ENCODE measurements around the gene SYS1. TPM values are rescaled to one million over a fixed set of nuclear protein-coding genes. Genes with fewer than 3 reads are reported as not detected.

Gene SYS1
- total and polyA plus RNA-seq, 2 experiments from 2014 or later = 7.9 to 21.5 TPM

DNA sequence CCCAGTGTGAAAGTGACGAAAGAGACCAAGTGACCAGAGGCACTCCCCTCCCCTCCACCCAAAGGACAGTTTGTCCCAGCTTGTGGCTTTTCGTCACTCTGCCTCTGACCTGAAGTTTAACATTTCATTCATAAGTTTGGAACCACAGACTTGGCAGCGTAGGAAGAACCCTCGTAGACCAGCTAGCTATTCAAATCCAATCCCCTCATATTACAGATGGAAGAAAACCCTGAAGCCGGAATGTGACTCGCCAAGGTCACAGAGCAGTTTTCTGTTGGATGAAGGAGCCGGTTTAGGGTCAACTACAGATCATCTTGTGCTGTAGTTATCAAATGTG, 3.9 kb upstream of the SYS1 start:
- Mint-ChIP-seq H3K36me3 (ENCODE audit: low read depth) (no peaks in the 10 kb centered on the region), H3K4me1 (peaks cover 34% of the 10 kb centered on the region), H3K9me3 (no peaks in the 10 kb centered on the region), H3K27me3 (ENCODE audit: insufficient read depth, low read depth, poor library complexity) (peaks cover 7% of the 10 kb centered on the region), H3K4me3 (no peak overlapping the region), H3K27ac (no peak overlapping the region)
- H3K27me3 ChIP-seq (ENCODE audit: insufficient read depth) = no peaks in the 10 kb centered on the region
- no peaks in the 10 kb centered on the region for H3K9me2 ChIP-seq (ENCODE audit: insufficient read depth)
- H3K4me1 ChIP-seq (ENCODE audit: insufficient read depth) = peaks cover 15% of the 10 kb centered on the region
- H3K4me3 ChIP-seq = no peak overlapping the region
- H3K36me3 ChIP-seq (ENCODE audit: insufficient read depth) = no peaks in the 10 kb centered on the region
- peaks cover 7% of the 10 kb centered on the region for H3K79me2 ChIP-seq (replicated peaks; ENCODE audit: insufficient read depth)
- H2AFZ ChIP-seq = no peak overlapping the region
- H3K4me2 ChIP-seq = no peak overlapping the region
- H3K27ac ChIP-seq (ENCODE audit: low read depth) = no peak overlapping the region
- H4K20me1 ChIP-seq (replicated peaks; ENCODE audit: insufficient read depth) = 0 out of 2 replicates have a peak, but pooled peaks cover 4% of the 10 kb centered on the region
- ATAC-seq = no peak
- TF ChIP-seq, protein P1, sequence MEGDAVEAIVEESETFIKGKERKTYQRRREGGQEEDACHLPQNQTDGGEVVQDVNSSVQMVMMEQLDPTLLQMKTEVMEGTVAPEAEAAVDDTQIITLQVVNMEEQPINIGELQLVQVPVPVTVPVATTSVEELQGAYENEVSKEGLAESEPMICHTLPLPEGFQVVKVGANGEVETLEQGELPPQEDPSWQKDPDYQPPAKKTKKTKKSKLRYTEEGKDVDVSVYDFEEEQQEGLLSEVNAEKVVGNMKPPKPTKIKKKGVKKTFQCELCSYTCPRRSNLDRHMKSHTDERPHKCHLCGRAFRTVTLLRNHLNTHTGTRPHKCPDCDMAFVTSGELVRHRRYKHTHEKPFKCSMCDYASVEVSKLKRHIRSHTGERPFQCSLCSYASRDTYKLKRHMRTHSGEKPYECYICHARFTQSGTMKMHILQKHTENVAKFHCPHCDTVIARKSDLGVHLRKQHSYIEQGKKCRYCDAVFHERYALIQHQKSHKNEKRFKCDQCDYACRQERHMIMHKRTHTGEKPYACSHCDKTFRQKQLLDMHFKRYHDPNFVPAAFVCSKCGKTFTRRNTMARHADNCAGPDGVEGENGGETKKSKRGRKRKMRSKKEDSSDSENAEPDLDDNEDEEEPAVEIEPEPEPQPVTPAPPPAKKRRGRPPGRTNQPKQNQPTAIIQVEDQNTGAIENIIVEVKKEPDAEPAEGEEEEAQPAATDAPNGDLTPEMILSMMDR (conservative IDR thresholded peaks at IDR 0.05; ENCODE audit: low read depth in 2 of 2) = no peak
- TF ChIP-seq JUNB (IDR thresholded peaks at IDR 0.05; ENCODE audit: unreplicated experiment) (no peak), EZH2phosphoT487 (IDR thresholded peaks at IDR 0.05; ENCODE audit: unreplicated experiment) (no peak), EZH2 (IDR thresholded peaks at IDR 0.05; ENCODE audit: low read depth, unreplicated experiment) (no peak), POLR2AphosphoS5 (IDR thresholded peaks at IDR 0.05; ENCODE audit: low read depth) (no peak), CREB1 (CRISPR knock-in tag; IDR thresholded peaks at IDR 0.05; ENCODE audit: low read depth) (no peak), ZNF114 (CRISPR knock-in tag; IDR thresholded peaks at IDR 0.05) (no peak), STAT1 (IDR thresholded peaks at IDR 0.05; ENCODE audit: unreplicated experiment) (no peak), ZNF331 (CRISPR knock-in tag; IDR thresholded peaks at IDR 0.05; ENCODE audit: low read depth) (no peak), REST (IDR thresholded peaks at IDR 0.05; ENCODE audit: unreplicated experiment) (no peak), NANOG (IDR thresholded peaks at IDR 0.05; ENCODE audit: borderline replicate concordance) (no peak), ZNF462 (CRISPR knock-in tag; IDR thresholded peaks at IDR 0.05) (no peak)
- TF ChIP-seq, protein P2, sequence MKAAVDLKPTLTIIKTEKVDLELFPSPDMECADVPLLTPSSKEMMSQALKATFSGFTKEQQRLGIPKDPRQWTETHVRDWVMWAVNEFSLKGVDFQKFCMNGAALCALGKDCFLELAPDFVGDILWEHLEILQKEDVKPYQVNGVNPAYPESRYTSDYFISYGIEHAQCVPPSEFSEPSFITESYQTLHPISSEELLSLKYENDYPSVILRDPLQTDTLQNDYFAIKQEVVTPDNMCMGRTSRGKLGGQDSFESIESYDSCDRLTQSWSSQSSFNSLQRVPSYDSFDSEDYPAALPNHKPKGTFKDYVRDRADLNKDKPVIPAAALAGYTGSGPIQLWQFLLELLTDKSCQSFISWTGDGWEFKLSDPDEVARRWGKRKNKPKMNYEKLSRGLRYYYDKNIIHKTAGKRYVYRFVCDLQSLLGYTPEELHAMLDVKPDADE (IDR thresholded peaks at IDR 0.05) = no peak
- DNase-seq (ENCODE audit: low spot score) = no peak
- H3F3A ChIP-seq (replicated peaks; ENCODE audit: low read depth) = no peaks in the 10 kb centered on the region
